CD4-positive, alpha-beta memory T cell (primary cell): ENCODE data around the gene ASB18. TPM values are rescaled to one million over a fixed set of nuclear protein-coding genes. Genes with fewer than 3 reads are reported as not detected.

ENCODE experiments used
- CTCF ChIA-PET: fragments of 350-600 bp; sonication (Branson Sonifier 250); formaldehyde crosslinking; loops from one replicate; lab custom pipeline; 2021; ENCODE audit warnings: inconsistent platforms; ENCODE audit not compliant: partially characterized antibody; lab: Charles Lee
- POLR2A ChIA-PET: fragments of 350-600 bp; sonication (Branson Sonifier 250); formaldehyde crosslinking; loops from one replicate; lab custom pipeline; 2021; ENCODE audit not compliant: partially characterized antibody; lab: Charles Lee
- DNase-seq, 5 donors: peaks; one replicate each; pipeline versions ENCODE4 v3.0.0 to v3.0.0-alpha.2; 2020 to 2022; ENCODE audit warnings: mixed read lengths in 1 of 5
- H3K27ac ChIP-seq: one replicate; pipeline ENCODE4 v1.7.0; 2013; ENCODE audit warnings: low read depth, low read length
- H3K27me3 ChIP-seq: 2 replicates; pipeline ENCODE4 v1.7.0; 2013; ENCODE audit warnings: mild to moderate bottlenecking, low read length, moderate library complexity; ENCODE audit not compliant: insufficient read depth
- H3K36me3 ChIP-seq: 2 replicates; pipeline ENCODE4 v1.7.0; 2013; ENCODE audit warnings: mild to moderate bottlenecking, low read length, moderate library complexity; ENCODE audit not compliant: insufficient read depth
- H3K4me1 ChIP-seq: 2 replicates; pipeline ENCODE4 v1.7.0; 2013; ENCODE audit warnings: mild to moderate bottlenecking, low read length, moderate library complexity; ENCODE audit not compliant: insufficient read depth
- H3K4me3 ChIP-seq, 2 donors: one replicate each; pipeline ENCODE4 v1.7.0; 2013; ENCODE audit warnings: low read length in 2 of 2, mild to moderate bottlenecking in 1 of 2
- H3K9me3 ChIP-seq, 2 donors: one replicate each; pipeline ENCODE4 v1.7.0; 2013; ENCODE audit warnings: low read length in 2 of 2, control low read depth in 1 of 2; ENCODE audit not compliant: control insufficient read depth in 1 of 2
- H3K27ac Mint-ChIP-seq, 7 donors: one replicate each; pipeline ENCODE4 v1.8.0; 2020 to 2021; ENCODE audit warnings: mixed read lengths in 7 of 7, mild to moderate bottlenecking in 6 of 7, inconsistent platforms in 3 of 7, moderate library complexity in 3 of 7
- H3K27me3 Mint-ChIP-seq, 2 donors: one replicate each; pipeline ENCODE4 v1.8.0; 2020 to 2021; ENCODE audit warnings: mixed read lengths in 2 of 2
- H3K36me3 Mint-ChIP-seq, 2 donors: one replicate each; pipeline ENCODE4 v1.8.0; 2020 to 2021; ENCODE audit warnings: mixed read lengths in 2 of 2, inconsistent platforms in 1 of 2, mild to moderate bottlenecking in 1 of 2
- H3K4me1 Mint-ChIP-seq, 4 donors: one replicate each; pipeline ENCODE4 v1.8.0; 2020 to 2021; ENCODE audit warnings: mixed read lengths in 4 of 4, mild to moderate bottlenecking in 1 of 4
- H3K4me3 Mint-ChIP-seq, 8 donors: one replicate each; pipeline ENCODE4 v1.8.0; 2020 to 2021; ENCODE audit warnings: mixed read lengths in 8 of 8, mild to moderate bottlenecking in 7 of 8, moderate library complexity in 6 of 8, inconsistent platforms in 3 of 8
- H3K9me3 Mint-ChIP-seq, 8 donors: one replicate each; pipeline ENCODE4 v1.8.0; 2020 to 2021; ENCODE audit warnings: mixed read lengths in 8 of 8, mild to moderate bottlenecking in 5 of 8, inconsistent platforms in 3 of 8, moderate library complexity in 1 of 8
- intact Hi-C: fragments of 100-400 bp; cut with micrococcal nuclease; formaldehyde crosslinking; loops from one replicate; pipeline ENCODE4 v1.15.1; 2023
- polyA plus RNA-seq, 2 donors: library from polyadenylated mRNA; unstranded; fragments of 300-500 nt; fragmentation: Illumina TruSeq; gene quantifications; one replicate each; pipeline ENCODE4 v1.2.3, GENCODE V29; 2021
- total RNA-seq, 2 experiments: library from RNA; stranded (reverse); gene quantifications; one replicate each; pipeline ENCODE4 v1.2.3, GENCODE V29; 2021

ASB18 gene
- total and polyA plus RNA-seq, 4 experiments from 2014 or later, result not detected

DNA sequence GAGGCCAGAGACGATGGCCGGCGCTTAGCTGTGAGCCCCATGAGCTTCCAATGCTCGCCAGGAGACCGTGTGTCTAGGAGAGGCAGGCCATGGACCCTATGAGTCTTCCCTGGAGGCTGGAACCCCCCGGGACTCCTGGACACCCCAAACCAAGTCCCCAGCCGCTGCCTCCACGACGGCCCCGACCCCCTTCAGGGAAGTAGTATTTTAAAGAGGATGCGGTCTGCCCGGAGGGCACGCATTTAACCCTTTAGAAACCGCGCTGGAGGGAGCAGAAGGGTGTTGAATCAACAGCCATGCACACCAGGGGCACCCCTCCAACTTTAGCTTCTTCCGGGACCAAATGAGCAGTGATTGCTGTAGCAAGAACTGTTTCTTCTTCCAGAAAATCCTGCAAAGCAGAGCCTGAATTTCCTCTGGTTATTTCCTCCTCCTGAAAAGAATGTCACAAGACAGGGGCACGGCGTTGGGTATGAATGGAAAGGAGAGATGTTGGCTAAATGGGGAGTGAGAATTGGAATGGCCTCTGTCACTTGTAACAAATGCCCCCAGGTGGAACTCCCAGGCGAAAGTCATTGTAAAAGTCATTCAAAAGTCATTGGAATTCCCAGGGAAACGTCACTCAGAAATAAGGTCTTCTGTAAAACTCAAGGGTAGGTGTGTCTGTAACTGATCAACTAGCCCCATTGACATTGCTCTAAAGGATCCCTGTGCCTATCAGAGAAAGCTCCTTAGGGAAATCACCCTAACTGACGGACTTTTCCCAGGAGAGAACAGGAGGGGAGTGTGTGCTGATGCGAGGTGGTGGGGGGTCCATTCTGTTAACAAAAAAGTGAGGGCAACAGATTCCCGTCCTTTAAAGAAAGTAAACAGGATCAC, 90.2 kb downstream of the ASB18 start:
- H3K4me1 ChIP-seq, result peaks cover 9% of the 10 kb centered on the region
- POLR2A ChIA-PET, result no interaction called here
- no peak for DNase-seq
- peaks cover 57 to 60% of the 10 kb centered on the region in 2 donors for H3K27me3 Mint-ChIP-seq
- H3K36me3 ChIP-seq, result no peaks in the 10 kb centered on the region
- H3K4me1 Mint-ChIP-seq, result peaks cover 3 to 21% (median 13%) of the 10 kb centered on the region in 4 donors
- peaks cover 32% of the 10 kb centered on the region for H3K27me3 ChIP-seq
- H3K4me3 ChIP-seq, result no peak overlapping the region
- intact Hi-C loops, result no loop called here
- no peaks in the 10 kb centered on the region for H3K9me3 ChIP-seq
- H3K27ac ChIP-seq, result no peak overlapping the region
- peaks cover 0 to 3% (median 0%) of the 10 kb centered on the region in 8 donors for H3K9me3 Mint-ChIP-seq
- no peak overlapping the region for H3K4me3 Mint-ChIP-seq
- peak overlapping the region in 2 of 7 donors; percentile 31 to 41 for H3K27ac Mint-ChIP-seq
- peaks cover 0 to 2% of the 10 kb centered on the region in 2 donors for H3K36me3 Mint-ChIP-seq
- CTCF ChIA-PET, result no interaction called here

GRCh38 chr2:236173036-236173728, 91.0 kb downstream of the ASB18 start:
- Mint-ChIP-seq H3K9me3 (peaks cover 0 to 3% (median 0%) of the 10 kb centered on the region in 8 donors), H3K4me1 (peaks cover 2 to 21% (median 7%) of the 10 kb centered on the region in 4 donors), H3K4me3 (no peak overlapping the region), H3K36me3 (peaks cover 0 to 2% of the 10 kb centered on the region in 2 donors), H3K27me3 (peaks cover 54 to 58% of the 10 kb centered on the region in 2 donors), H3K27ac (no peak overlapping the region)
- no peaks in the 10 kb centered on the region for H3K9me3 ChIP-seq
- CTCF ChIA-PET, result no interaction called here
- DNase-seq, result no peak
- H3K4me3 ChIP-seq, result no peak overlapping the region
- peaks cover 2% of the 10 kb centered on the region for H3K4me1 ChIP-seq
- H3K27ac ChIP-seq, result no peak overlapping the region
- H3K27me3 ChIP-seq, result peaks cover 30% of the 10 kb centered on the region
- no peaks in the 10 kb centered on the region for H3K36me3 ChIP-seq
- POLR2A ChIA-PET, result no interaction called here
- intact Hi-C loops, result no loop called here

GRCh38 chr2:236172255-236173035, 91.8 kb downstream of the ASB18 start:
- Histone ChIP-seq H3K27me3 (peaks cover 26% of the 10 kb centered on the region), H3K36me3 (no peaks in the 10 kb centered on the region), H3K9me3 (no peaks in the 10 kb centered on the region), H3K4me1 (no peaks in the 10 kb centered on the region), H3K27ac (no peak overlapping the region), H3K4me3 (no peak overlapping the region)
- Mint-ChIP-seq H3K27ac (no peak overlapping the region), H3K36me3 (peaks cover 0 to 2% of the 10 kb centered on the region in 2 donors), H3K4me1 (peaks cover 2 to 21% (median 7%) of the 10 kb centered on the region in 4 donors), H3K9me3 (peaks cover 0 to 3% (median 0%) of the 10 kb centered on the region in 8 donors), H3K27me3 (peaks cover 54 to 57% of the 10 kb centered on the region in 2 donors), H3K4me3 (no peak overlapping the region)
- ChIA-PET POLR2A (no interaction called here), CTCF (no interaction called here)
- no peak for DNase-seq
- intact Hi-C loops, result no loop called here

DNA sequence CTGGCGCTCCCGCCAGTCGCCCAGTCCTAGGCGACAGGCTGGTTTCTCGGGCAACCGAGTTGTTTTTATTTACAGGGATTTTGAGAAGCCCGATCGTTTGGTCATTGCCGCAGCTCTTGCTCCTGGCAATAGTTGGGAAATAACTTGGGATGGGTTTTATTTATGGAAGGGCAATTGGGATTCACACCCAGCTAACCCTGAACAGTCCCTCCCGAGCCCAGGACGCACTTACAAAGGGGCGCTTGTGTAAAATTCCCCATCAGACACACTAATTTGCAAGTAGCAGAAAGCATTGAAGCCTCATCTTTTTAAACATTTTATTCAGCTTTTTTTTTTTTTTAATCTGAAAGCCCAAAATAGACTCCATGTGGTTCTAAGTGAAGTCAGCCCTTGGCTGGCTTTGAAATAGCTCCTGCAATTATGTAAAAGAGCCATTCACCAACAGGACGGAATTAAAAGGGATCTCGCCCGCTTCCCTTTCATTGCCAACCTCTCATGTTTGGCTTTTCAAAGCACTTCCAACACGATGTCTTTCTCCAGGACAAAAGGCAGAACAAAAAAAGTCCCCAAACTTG, 92.4 kb downstream of the ASB18 start:
- H3K4me3 Mint-ChIP-seq, result no peak overlapping the region
- no peaks in the 10 kb centered on the region for H3K36me3 ChIP-seq
- H3K9me3 Mint-ChIP-seq, result peaks cover 0 to 3% (median 0%) of the 10 kb centered on the region in 8 donors
- H3K36me3 Mint-ChIP-seq, result peaks cover 0 to 2% of the 10 kb centered on the region in 2 donors
- POLR2A ChIA-PET, result no interaction called here
- no peak overlapping the region for H3K27ac Mint-ChIP-seq
- no peak for DNase-seq
- no peaks in the 10 kb centered on the region for H3K9me3 ChIP-seq
- no peaks in the 10 kb centered on the region for H3K4me1 ChIP-seq
- peaks cover 3 to 22% (median 8%) of the 10 kb centered on the region in 4 donors for H3K4me1 Mint-ChIP-seq
- intact Hi-C loops, result no loop called here
- peaks cover 54 to 55% of the 10 kb centered on the region in 2 donors for H3K27me3 Mint-ChIP-seq
- H3K4me3 ChIP-seq, result no peak overlapping the region
- H3K27ac ChIP-seq, result no peak overlapping the region
- peaks cover 26% of the 10 kb centered on the region for H3K27me3 ChIP-seq
- CTCF ChIA-PET, result no interaction called here

DNA sequence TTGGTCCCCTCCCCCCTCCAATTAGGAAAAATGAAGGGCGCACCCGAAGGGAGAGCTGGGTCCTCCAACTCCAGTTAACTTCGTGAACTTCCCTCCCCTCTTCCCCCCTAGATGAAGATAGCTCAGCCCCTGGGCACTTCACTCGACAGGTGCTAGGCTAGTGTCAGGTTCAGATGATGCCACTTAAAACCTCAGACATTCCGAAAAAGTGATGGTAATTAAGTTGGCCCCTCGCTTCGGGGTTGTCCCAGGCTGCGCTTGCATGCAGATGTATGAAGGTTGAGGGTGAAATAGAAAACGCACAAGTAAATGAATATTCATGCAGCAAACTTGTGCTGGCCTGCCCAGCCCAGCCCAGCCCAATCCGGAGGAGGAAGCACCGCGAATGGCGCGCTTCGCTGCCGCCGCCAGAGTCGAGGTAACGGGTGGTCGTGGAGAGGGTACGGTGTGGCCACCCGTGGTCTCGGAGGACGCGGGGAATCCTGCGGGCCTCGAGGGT, 93.0 kb downstream of the ASB18 start:
- intact Hi-C loops, result no loop called here
- Mint-ChIP-seq H3K27me3 (peaks cover 54 to 57% of the 10 kb centered on the region in 2 donors), H3K4me1 (peaks cover 4 to 27% (median 14%) of the 10 kb centered on the region in 4 donors), H3K27ac (no peak overlapping the region), H3K9me3 (peaks cover 0 to 3% (median 0%) of the 10 kb centered on the region in 8 donors), H3K36me3 (peaks cover 0 to 2% of the 10 kb centered on the region in 2 donors), H3K4me3 (peak overlapping the region in 1 of 8 donors; percentile 39)
- H3K9me3 ChIP-seq, result no peaks in the 10 kb centered on the region
- H3K36me3 ChIP-seq, result no peaks in the 10 kb centered on the region
- no peak for DNase-seq
- peaks cover 26% of the 10 kb centered on the region for H3K27me3 ChIP-seq
- H3K4me3 ChIP-seq, result no peak overlapping the region
- no peaks in the 10 kb centered on the region for H3K4me1 ChIP-seq
- no peak overlapping the region for H3K27ac ChIP-seq
- ChIA-PET CTCF (no interaction called here), POLR2A (no interaction called here)

- intact Hi-C loops, result no loop called here
- Mint-ChIP-seq H3K27ac (peak overlapping the region in 1 of 7 donors; percentile 57), H3K4me1 (peaks cover 5 to 31% (median 16%) of the 10 kb centered on the region in 4 donors), H3K27me3 (peaks cover 54 to 58% of the 10 kb centered on the region in 2 donors), H3K4me3 (peak overlapping the region in 2 of 8 donors; percentile 39 to 57), H3K9me3 (peaks cover 0 to 3% (median 0%) of the 10 kb centered on the region in 8 donors), H3K36me3 (peaks cover 0 to 2% of the 10 kb centered on the region in 2 donors)
- Histone ChIP-seq H3K27ac (no peak overlapping the region), H3K27me3 (peaks cover 26% of the 10 kb centered on the region), H3K4me1 (no peaks in the 10 kb centered on the region), H3K4me3 (no peak overlapping the region), H3K9me3 (no peaks in the 10 kb centered on the region), H3K36me3 (no peaks in the 10 kb centered on the region)
- DNase-seq, result no peak
- POLR2A ChIA-PET, result no interaction called here
- CTCF ChIA-PET, result no interaction called here
Observed at GRCh38 chr2:236170590-236171165, 93.5 kb downstream of the ASB18 start.
